T1000 (cell line): Measurements from ENCODE around the gene CCDC117.

ENCODE experiments used
- DNase-seq: peaks from one replicate; lab custom pipeline; 2025; ENCODE audit warnings: mixed read lengths; lab: John Stamatoyannopoulos, UW

The CCDC117 gene

GRCh38 chr22:28829358-28830181 lies 57.1 kb downstream of the CCDC117 start:
- DNase-seq: no peak

GRCh38 chr22:28830441-28830840 lies 57.9 kb downstream of the CCDC117 start:
- DNase-seq: no peak

DNA sequence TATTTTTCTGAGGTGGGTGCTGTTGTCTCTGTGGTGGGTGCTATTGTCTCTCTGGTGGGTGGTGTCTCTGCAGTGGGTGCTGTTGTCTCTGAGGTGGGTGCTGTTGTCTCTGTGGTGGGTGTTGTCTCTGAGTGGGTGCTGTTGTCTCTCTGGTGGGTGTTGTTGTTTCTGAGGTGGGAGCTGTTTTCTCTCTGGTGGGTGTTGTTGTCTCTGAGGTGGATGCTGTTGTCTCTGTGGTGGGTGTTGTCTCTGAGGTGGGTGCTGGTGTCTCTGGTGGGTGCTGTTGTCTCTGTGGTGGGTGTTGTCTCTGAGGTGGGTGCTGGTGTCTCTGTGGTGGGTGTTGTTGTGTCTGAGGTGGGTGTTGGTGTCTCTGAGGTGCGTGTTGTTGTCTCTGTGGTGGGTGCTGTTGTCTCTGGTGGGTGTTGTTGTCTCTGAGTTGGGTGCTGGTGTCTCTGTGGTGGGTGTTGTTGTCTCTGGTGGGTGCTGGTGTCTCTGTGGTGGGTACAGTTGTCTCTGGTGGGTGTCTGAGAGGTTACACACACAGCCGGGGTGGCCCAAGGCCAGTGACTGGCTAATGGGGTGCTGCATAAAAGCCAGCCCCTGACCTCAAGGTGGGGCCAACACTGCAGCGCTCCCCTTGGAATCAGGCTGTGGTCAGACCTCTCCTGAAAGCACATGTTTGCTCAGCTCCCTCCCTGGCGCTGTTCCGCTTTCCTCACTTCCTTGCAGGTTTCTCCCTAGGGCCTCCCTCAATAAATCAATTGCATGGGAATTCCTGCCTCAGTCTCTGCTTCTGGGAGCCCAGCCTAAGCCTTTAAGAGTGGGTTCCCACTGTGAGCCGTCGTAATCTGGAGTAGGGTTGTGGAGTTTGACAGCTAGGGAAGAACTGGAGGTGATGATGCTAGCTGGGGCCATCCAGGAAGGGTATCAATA lies 58.9 kb downstream of the CCDC117 start:
- DNase-seq: no peak

DNA sequence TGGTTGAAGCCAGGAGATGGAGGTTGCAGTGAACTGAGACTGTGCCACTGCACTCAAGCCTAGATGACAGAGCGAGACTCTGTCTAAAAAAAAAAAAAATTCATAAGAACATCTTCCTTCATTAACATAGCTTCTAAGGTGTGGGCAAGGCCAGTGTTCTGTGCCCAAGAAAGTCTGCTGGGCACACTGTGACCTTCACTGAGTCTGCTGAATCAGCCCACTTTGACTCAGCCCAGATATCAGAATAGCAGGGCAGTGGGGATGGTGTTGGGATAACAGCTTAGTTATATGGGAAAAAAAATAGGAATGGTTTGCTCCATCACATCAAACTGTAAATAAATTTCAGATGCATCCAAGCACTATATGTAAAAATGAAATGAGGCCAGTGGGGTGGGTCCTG lies 60.2 kb downstream of the CCDC117 start:
- no peak for DNase-seq

- DNase-seq: no peak
Observed at GRCh38 chr22:28833276-28833923, 60.9 kb downstream of the CCDC117 start.

DNA sequence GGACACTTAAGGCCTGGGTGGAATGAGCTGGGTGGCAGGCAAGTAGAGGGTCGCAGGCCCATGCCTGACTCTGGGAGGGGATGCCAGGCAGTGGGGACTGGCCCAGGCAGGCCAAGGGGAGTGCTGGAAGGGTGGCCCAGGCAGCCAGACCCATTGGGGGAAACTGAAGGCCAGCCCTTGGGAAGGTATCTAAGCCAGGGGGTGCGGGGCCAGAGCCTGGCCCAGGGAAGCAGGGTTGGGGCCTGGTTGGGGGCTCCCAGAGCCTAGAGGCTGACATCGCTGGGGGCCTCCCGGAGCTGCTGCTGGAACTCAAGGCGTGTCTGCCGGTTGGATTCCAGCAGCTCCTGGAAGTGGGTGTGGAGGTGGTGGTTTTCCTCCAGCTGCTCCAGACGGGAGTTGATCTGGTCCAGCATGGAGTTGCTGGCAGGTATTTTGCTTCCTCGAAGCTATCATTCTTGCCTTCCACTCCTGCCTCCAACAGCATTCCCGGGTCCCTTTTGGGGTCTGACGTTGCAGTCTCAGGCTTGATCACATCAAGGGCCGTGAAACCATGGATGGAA lies 63.2 kb downstream of the CCDC117 start:
- DNase-seq: no peak

DNA sequence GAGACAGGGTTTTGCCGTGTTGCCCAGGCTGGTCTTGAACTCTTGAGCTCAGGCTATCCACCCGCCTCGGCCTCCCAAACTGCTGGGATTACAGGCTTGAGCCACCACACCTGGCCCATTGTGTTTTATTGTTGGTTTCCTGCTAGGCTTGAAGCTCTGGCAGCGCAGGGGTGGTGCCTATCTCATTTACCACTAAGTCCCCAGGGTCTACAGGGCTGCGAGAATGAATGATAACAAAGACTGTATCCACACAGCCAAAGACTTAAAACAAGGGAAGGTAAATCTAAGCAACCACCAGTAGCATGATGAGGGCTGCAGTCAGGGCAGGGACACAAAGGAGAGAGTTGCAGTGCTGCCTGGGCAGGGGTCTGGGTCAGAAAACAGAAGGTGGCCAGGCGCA lies 65.1 kb downstream of the CCDC117 start:
- no peak for DNase-seq
